HEK293 (cell line): Measurements from ENCODE around the gene NEK11.

Experiments used
- CTCF ChIA-PET: fragments of 350-600 bp; formaldehyde crosslinking; extraction: SDS; loops from one replicate; lab custom pipeline; 2021; ENCODE audit warnings: antibody characterized with exemption; lab: Yijun Ruan, JAX
- POLR2A ChIA-PET: fragments of 300-600 bp; formaldehyde crosslinking; extraction: SDS; loops from one replicate; lab custom pipeline; 2020; ENCODE audit warnings: antibody characterized with exemption, inconsistent platforms; lab: Yijun Ruan, JAX
- H3K27ac ChIP-seq: fragments of 200-500 bp; sonication (Bioruptor generic); 2 replicates; pipeline ENCODE4 v1.5.1; 2014; ENCODE audit warnings: low read depth, low read length, control low read depth, inconsistent platforms; ENCODE audit errors: extremely low read depth
- H3K36me3 ChIP-seq, 2 experiments: fragments of 200-500 bp in 1 of 2; sonication (Bioruptor generic) in 1 of 2; 1 replicate in 1 of 2; 2 replicates in 1 of 2; pipeline ENCODE4 v1.5.1; 2014 to 2017; ENCODE audit warnings: inconsistent platforms in 2 of 2, low read length in 2 of 2; ENCODE audit not compliant: control insufficient read depth in 2 of 2, insufficient read depth in 1 of 2
- H3K4me1 ChIP-seq: fragments of 200-500 bp; sonication (Bioruptor generic); 2 replicates; pipeline ENCODE4 v1.5.1; 2014; ENCODE audit warnings: mild to moderate bottlenecking, low read length, inconsistent platforms; ENCODE audit not compliant: control insufficient read depth, insufficient read depth
- H3K4me3 ChIP-seq: 2 replicates; pipeline ENCODE4 v1.5.1; 2011; ENCODE audit warnings: low read depth, mild to moderate bottlenecking, control low read depth, low read length, moderate library complexity
- H3K9me3 ChIP-seq: fragments of 200-500 bp; sonication (Bioruptor generic); 2 replicates; pipeline ENCODE4 v1.5.1; 2014; ENCODE audit warnings: low read depth, low read length, inconsistent platforms; ENCODE audit not compliant: control insufficient read depth, insufficient read depth
- GLIS1 ChIP-seq: fragments of 450-650 bp; formaldehyde crosslinking; IDR thresholded peaks from 2 replicates; pipeline ENCODE4 v1.5.1; 2016; ENCODE audit warnings: missing biosample characterization, missing genetic modification characterization
- KLF16 ChIP-seq: fragments of 450-650 bp; formaldehyde crosslinking; IDR thresholded peaks from 2 replicates; pipeline ENCODE4 v1.5.1; 2017; ENCODE audit warnings: missing biosample characterization, missing genetic modification characterization
- YY1 ChIP-seq: fragments of 450-650 bp; formaldehyde crosslinking; IDR thresholded peaks from 2 replicates; pipeline ENCODE4 v1.5.1; 2018; ENCODE audit warnings: missing biosample characterization, missing genetic modification characterization
- ZBTB48 ChIP-seq: fragments of 450-650 bp; formaldehyde crosslinking; IDR thresholded peaks from 2 replicates; pipeline ENCODE4 v1.5.1; 2016; ENCODE audit warnings: missing biosample characterization, missing genetic modification characterization
- ZBTB8A ChIP-seq: fragments of 450-650 bp; formaldehyde crosslinking; IDR thresholded peaks from 2 replicates; pipeline ENCODE4 v1.5.1; 2016; ENCODE audit warnings: missing biosample characterization, missing genetic modification characterization
- ZFP69B ChIP-seq: fragments of 450-650 bp; formaldehyde crosslinking; IDR thresholded peaks from 2 replicates; pipeline ENCODE4 v1.5.1; 2016; ENCODE audit warnings: missing biosample characterization, missing genetic modification characterization
- ZNF132 ChIP-seq: fragments of 450-650 bp; formaldehyde crosslinking; IDR thresholded peaks from 2 replicates; pipeline ENCODE4 v1.5.1; 2017; ENCODE audit warnings: missing biosample characterization, missing genetic modification characterization, borderline replicate concordance
- ZNF184 ChIP-seq: fragments of 450-650 bp; IDR thresholded peaks from 2 replicates; pipeline ENCODE4 v1.5.1; 2018; ENCODE audit warnings: missing biosample characterization, mild to moderate bottlenecking, missing genetic modification characterization
- ZNF19 ChIP-seq: fragments of 450-650 bp; formaldehyde crosslinking; IDR thresholded peaks from 2 replicates; pipeline ENCODE4; 2016; ENCODE audit warnings: missing biosample characterization, missing genetic modification characterization, low read depth
- ZNF302 ChIP-seq: fragments of 450-650 bp; formaldehyde crosslinking; IDR thresholded peaks from 2 replicates; pipeline ENCODE4 v1.5.1; 2016; ENCODE audit warnings: missing biosample characterization, missing genetic modification characterization, low read depth
- ZNF366 ChIP-seq: fragments of 450-650 bp; formaldehyde crosslinking; conservative IDR thresholded peaks from 2 replicates; pipeline ENCODE4 v1.5.1; 2016; ENCODE audit warnings: missing biosample characterization, missing genetic modification characterization
- ZNF426 ChIP-seq: fragments of 450-650 bp; formaldehyde crosslinking; IDR thresholded peaks from 2 replicates; pipeline ENCODE4 v1.5.1; 2017; ENCODE audit warnings: missing biosample characterization, missing genetic modification characterization, mild to moderate bottlenecking, inconsistent platforms, moderate library complexity
- ZNF48 ChIP-seq: fragments of 450-650 bp; formaldehyde crosslinking; IDR thresholded peaks from 2 replicates; pipeline ENCODE4 v1.5.1; 2016; ENCODE audit warnings: missing biosample characterization, missing genetic modification characterization
- ZNF501 ChIP-seq: fragments of 450-650 bp; formaldehyde crosslinking; IDR thresholded peaks from 2 replicates; pipeline ENCODE4 v1.5.1; 2016; ENCODE audit warnings: missing biosample characterization, missing genetic modification characterization
- ZNF544 ChIP-seq: fragments of 450-650 bp; formaldehyde crosslinking; IDR thresholded peaks from 2 replicates; pipeline ENCODE4 v1.5.0; 2017; ENCODE audit warnings: missing biosample characterization, missing genetic modification characterization
- ZNF560 ChIP-seq: fragments of 450-650 bp; formaldehyde crosslinking; IDR thresholded peaks from 2 replicates; pipeline ENCODE4 v1.5.1; 2017; ENCODE audit warnings: missing biosample characterization, missing genetic modification characterization, borderline replicate concordance
- ZNF571 ChIP-seq: fragments of 450-650 bp; formaldehyde crosslinking; IDR thresholded peaks from 2 replicates; pipeline ENCODE4 v1.5.0; 2017; ENCODE audit warnings: missing biosample characterization, missing genetic modification characterization
- ZNF664 ChIP-seq: fragments of 450-650 bp; formaldehyde crosslinking; IDR thresholded peaks from 2 replicates; pipeline ENCODE4 v1.5.1; 2016; ENCODE audit warnings: missing biosample characterization, missing genetic modification characterization
- ZNF777 ChIP-seq: fragments of 450-650 bp; formaldehyde crosslinking; IDR thresholded peaks from 2 replicates; pipeline ENCODE4 v1.5.1; 2017; ENCODE audit warnings: missing biosample characterization, missing genetic modification characterization, borderline replicate concordance
- ZNF785 ChIP-seq: fragments of 450-650 bp; formaldehyde crosslinking; IDR thresholded peaks from 2 replicates; pipeline ENCODE4 v1.5.1; 2016; ENCODE audit warnings: missing biosample characterization, missing genetic modification characterization
- ZNF830 ChIP-seq: fragments of 450-650 bp; IDR thresholded peaks from 2 replicates; pipeline ENCODE4 v1.5.0; 2018; ENCODE audit warnings: missing biosample characterization, missing genetic modification characterization, low read depth, mild to moderate bottlenecking, moderate library complexity
- TF ChIP-seq, protein P1 (sequence below): fragments of 450-650 bp; formaldehyde crosslinking; IDR thresholded peaks from 2 replicates; pipeline ENCODE4 v1.5.1; 2016; ENCODE audit warnings: missing biosample characterization, missing genetic modification characterization
- TF ChIP-seq, protein P2 (sequence below): fragments of 450-650 bp; formaldehyde crosslinking; conservative IDR thresholded peaks from 2 replicates; pipeline ENCODE4 v1.5.1; 2016; ENCODE audit warnings: low read depth, missing biosample characterization, missing genetic modification characterization
- TF ChIP-seq, protein P3 (sequence below): fragments of 450-650 bp; formaldehyde crosslinking; IDR thresholded peaks from 2 replicates; pipeline ENCODE4 v1.5.1; 2016; ENCODE audit warnings: missing biosample characterization, missing genetic modification characterization
- TF ChIP-seq, protein P4 (sequence below): fragments of 450-650 bp; IDR thresholded peaks from 2 replicates; pipeline ENCODE4 v1.5.1; 2018; ENCODE audit warnings: missing biosample characterization, mild to moderate bottlenecking, missing genetic modification characterization

NEK11 gene

DNA sequence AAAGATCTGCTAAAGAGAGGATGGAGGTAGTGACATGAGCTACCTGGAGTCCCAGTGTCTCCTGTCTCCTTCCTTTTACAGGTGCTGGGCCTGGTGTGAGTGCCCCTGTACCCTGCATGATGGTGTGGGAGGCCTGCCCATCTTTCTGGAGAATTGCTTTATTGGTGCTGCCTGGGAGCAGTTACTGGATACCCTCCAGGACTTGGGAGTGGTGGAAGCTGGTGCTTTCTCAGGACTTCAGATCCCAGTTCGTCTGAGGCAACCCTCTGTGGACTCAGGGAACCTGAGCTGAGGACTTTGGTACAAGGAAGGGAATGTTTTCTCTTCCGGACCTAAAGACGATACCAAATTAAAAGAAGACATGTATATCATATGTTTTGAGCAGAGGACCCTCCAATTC, 336.6 kb downstream of the NEK11 start (continued):
- TF ChIP-seq ZBTB48 (tag by site-specific recombination) (no peak), ZNF426 (tag by site-specific recombination) (no peak), ZNF19 (tag by site-specific recombination) (no peak), ZNF560 (tag by site-specific recombination) (no peak), ZNF501 (tag by site-specific recombination) (no peak), ZNF777 (tag by site-specific recombination) (no peak), ZNF302 (no peak), ZNF184 (no peak)
- TF ChIP-seq, protein P1, sequence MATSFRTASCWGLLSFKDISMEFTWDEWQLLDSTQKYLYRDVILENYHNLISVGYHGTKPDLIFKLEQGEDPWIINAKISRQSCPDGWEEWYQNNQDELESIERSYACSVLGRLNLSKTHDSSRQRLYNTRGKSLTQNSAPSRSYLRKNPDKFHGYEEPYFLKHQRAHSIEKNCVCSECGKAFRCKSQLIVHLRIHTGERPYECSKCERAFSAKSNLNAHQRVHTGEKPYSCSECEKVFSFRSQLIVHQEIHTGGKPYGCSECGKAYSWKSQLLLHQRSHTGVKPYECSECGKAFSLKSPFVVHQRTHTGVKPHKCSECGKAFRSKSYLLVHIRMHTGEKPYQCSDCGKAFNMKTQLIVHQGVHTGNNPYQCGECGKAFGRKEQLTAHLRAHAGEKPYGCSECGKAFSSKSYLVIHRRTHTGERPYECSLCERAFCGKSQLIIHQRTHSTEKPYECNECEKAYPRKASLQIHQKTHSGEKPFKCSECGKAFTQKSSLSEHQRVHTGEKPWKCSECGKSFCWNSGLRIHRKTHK (tag by site-specific recombination) = no peak
- TF ChIP-seq, protein P2, sequence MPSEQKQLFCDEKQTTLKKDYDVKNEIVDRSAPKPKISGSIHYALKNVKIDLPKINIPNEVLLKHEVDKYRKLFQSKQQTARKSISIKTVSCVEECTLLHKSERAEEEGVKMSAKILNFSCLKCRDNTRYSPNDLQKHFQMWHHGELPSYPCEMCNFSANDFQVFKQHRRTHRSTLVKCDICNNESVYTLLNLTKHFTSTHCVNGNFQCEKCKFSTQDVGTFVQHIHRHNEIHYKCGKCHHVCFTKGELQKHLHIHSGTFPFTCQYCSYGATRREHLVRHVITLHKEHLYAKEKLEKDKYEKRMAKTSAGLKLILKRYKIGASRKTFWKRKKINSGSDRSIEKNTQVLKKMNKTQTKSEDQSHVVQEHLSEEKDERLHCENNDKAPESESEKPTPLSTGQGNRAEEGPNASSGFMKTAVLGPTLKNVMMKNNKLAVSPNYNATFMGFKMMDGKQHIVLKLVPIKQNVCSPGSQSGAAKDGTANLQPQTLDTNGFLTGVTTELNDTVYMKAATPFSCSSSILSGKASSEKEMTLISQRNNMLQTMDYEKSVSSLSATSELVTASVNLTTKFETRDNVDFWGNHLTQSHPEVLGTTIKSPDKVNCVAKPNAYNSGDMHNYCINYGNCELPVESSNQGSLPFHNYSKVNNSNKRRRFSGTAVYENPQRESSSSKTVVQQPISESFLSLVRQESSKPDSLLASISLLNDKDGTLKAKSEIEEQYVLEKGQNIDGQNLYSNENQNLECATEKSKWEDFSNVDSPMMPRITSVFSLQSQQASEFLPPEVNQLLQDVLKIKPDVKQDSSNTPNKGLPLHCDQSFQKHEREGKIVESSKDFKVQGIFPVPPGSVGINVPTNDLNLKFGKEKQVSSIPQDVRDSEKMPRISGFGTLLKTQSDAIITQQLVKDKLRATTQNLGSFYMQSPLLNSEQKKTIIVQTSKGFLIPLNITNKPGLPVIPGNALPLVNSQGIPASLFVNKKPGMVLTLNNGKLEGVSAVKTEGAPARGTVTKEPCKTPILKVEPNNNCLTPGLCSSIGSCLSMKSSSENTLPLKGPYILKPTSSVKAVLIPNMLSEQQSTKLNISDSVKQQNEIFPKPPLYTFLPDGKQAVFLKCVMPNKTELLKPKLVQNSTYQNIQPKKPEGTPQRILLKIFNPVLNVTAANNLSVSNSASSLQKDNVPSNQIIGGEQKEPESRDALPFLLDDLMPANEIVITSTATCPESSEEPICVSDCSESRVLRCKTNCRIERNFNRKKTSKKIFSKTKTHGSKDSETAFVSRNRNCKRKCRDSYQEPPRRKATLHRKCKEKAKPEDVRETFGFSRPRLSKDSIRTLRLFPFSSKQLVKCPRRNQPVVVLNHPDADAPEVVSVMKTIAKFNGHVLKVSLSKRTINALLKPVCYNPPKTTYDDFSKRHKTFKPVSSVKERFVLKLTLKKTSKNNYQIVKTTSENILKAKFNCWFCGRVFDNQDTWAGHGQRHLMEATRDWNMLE (tag by site-specific recombination) = no peak

DNA sequence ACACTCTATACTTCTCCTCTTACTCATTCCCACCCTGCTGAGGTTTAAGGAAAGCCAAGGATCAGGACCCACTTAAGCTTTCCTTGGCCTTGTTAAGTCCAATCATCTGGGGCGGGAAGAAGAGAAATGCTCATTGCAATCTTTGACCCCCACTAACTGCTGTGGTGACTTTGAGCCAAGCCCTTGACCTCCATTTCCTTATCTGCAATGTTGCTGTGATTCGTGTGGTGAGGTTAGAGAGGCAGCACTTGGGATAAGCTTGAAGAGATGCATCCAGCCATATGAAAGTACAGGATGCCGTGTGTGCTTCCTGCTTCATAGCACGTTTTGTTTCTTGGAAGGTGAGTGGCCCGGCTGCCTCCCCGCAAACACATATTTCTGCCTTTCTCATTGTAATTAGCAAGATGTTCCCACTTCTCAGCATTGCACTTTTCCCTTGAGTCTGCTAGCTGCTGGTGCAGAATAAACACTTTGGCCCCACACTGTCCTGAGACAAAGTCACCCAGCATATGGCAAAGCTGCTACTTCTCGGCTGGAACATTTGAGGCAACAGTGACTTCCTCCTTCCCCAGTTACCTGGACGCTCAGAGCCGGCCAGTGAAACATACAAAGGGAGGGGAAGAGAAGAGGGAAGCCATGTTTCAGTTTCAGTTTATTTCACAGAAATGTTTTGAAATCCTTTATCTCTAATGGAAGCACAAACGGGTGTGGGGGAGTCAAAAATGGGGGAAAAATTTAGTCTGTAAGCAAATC, 344.4 kb downstream of the NEK11 start:
- CTCF ChIA-PET = no interaction called here
- TF ChIP-seq ZNF132 (tag by site-specific recombination) (no peak), ZNF785 (tag by site-specific recombination) (no peak), ZBTB8A (tag by site-specific recombination) (no peak), ZNF544 (no peak), GLIS1 (tag by site-specific recombination) (no peak), ZNF366 (tag by site-specific recombination) (no peak), ZNF48 (no peak), KLF16 (tag by site-specific recombination) (no peak), ZNF830 (tag by site-specific recombination) (no peak), ZNF571 (tag by site-specific recombination) (no peak), ZFP69B (tag by site-specific recombination) (no peak), ZNF664 (tag by site-specific recombination) (no peak), YY1 (tag by site-specific recombination) (no peak), ZNF19 (tag by site-specific recombination) (no peak)
- TF ChIP-seq, protein P3, sequence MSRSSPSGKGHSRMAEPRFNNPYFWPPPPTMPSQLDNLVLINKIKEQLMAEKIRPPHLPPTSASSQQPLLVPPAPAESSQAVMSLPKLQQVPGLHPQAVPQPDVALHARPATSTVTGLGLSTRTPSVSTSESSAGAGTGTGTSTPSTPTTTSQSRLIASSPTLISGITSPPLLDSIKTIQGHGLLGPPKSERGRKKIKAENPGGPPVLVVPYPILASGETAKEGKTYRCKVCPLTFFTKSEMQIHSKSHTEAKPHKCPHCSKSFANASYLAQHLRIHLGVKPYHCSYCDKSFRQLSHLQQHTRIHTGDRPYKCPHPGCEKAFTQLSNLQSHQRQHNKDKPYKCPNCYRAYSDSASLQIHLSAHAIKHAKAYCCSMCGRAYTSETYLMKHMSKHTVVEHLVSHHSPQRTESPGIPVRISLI = no peak
- TF ChIP-seq, protein P4, sequence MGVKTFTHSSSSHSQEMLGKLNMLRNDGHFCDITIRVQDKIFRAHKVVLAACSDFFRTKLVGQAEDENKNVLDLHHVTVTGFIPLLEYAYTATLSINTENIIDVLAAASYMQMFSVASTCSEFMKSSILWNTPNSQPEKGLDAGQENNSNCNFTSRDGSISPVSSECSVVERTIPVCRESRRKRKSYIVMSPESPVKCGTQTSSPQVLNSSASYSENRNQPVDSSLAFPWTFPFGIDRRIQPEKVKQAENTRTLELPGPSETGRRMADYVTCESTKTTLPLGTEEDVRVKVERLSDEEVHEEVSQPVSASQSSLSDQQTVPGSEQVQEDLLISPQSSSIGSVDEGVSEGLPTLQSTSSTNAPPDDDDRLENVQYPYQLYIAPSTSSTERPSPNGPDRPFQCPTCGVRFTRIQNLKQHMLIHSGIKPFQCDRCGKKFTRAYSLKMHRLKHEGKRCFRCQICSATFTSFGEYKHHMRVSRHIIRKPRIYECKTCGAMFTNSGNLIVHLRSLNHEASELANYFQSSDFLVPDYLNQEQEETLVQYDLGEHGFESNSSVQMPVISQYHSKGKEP = no peak

More for the DNA sequence above, 344.4 kb downstream of the NEK11 start:
- Histone ChIP-seq H3K36me3 (peaks cover 0 to 9% of the 10 kb centered on the region in 2 experiments; a peak in 1 of 3 replicates), H3K27ac (no peak overlapping the region), H3K4me1 (no peaks in the 10 kb centered on the region), H3K4me3 (no peak overlapping the region), H3K9me3 (no peaks in the 10 kb centered on the region)
- POLR2A ChIA-PET = no interaction called here
